Stimulated activated CD4-positive, alpha-beta T cell treated with anti-CD3 and anti-CD28 coated beads, Interleukin-4, amount 100 ng/mL, for 1 hour (primary cell): ENCODE measurements around the gene APCDD1L.
"Not testable (repeated sequence)": the region's sequence is repeated elsewhere in the genome, so short reads cannot be mapped to it uniquely, and the experiment has no call there.

ENCODE experiments used
- DNase-seq: peaks from one replicate; pipeline ENCODE4 v3.0.0-alpha.2; 2020

Gene APCDD1L

GRCh38 chr20:58436868-58437645 lies 78.1 kb downstream of the APCDD1L start:
- no peak for DNase-seq

- no peak for DNase-seq
These were observed 80.0 kb downstream of the APCDD1L start for GRCh38 chr20:58435237-58435636.

GRCh38 chr20:58434326-58434725 lies 80.9 kb downstream of the APCDD1L start:
- DNase-seq, result no peak

- DNase-seq, result no peak
These were observed 81.4 kb downstream of the APCDD1L start for GRCh38 chr20:58433759-58434158.

GRCh38 chr20:58433029-58433647 lies 82.1 kb downstream of the APCDD1L start:
- DNase-seq, result no peak

GRCh38 chr20:58432186-58432954 lies 82.8 kb downstream of the APCDD1L start:
- no peak for DNase-seq

- no peak for DNase-seq
These were observed 84.1 kb downstream of the APCDD1L start for GRCh38 chr20:58431134-58431533.

- no peak for DNase-seq
These were observed 85.9 kb downstream of the APCDD1L start for GRCh38 chr20:58429303-58429702.

GRCh38 chr20:58428364-58428763 lies 86.8 kb downstream of the APCDD1L start:
- no peak for DNase-seq

- not testable (repeated sequence) for DNase-seq
These were observed 87.6 kb downstream of the APCDD1L start for GRCh38 chr20:58427571-58427970.

GRCh38 chr20:58424218-58424969 lies 90.8 kb downstream of the APCDD1L start:
- no peak for DNase-seq

- no peak for DNase-seq
These were observed 93.7 kb downstream of the APCDD1L start for GRCh38 chr20:58421497-58421850.

- DNase-seq, result no peak
These were observed 94.3 kb downstream of the APCDD1L start for GRCh38 chr20:58420798-58421496.

GRCh38 chr20:58418949-58419748 lies 96.0 kb downstream of the APCDD1L start:
- no peak for DNase-seq

- no peak for DNase-seq
These were observed 97.8 kb downstream of the APCDD1L start for GRCh38 chr20:58417438-58417837.

GRCh38 chr20:58416835-58417234 lies 98.4 kb downstream of the APCDD1L start:
- DNase-seq, result no peak

- no peak for DNase-seq
These were observed 99.1 kb downstream of the APCDD1L start for GRCh38 chr20:58416057-58416456.

GRCh38 chr20:58414786-58415185 lies 100.4 kb downstream of the APCDD1L start:
- not testable (repeated sequence) for DNase-seq

- DNase-seq, result not testable (repeated sequence)
These were observed 101.0 kb downstream of the APCDD1L start for GRCh38 chr20:58414216-58414615.
